HG03354 (cell line): ENCODE measurements around the gene PSMA7.
A peak's percentile ranks its signal among the peaks of the same experiment; 100 is the strongest.

Experiments
- ATAC-seq: cut with Tn5 transposase; IDR thresholded peaks from one replicate; pipeline ENCODE4 v1.9.1; 2021; ENCODE audit warnings: mild to moderate bottlenecking; ENCODE audit not compliant: unreplicated experiment, poor library complexity, severe bottlenecking

The PSMA7 gene

GRCh38 chr20:62143081-62143956 lies at the start of gene PSMA7, which contains the start of gene SS18L1:
Gene PSMA7, minus strand, starts transcription at chr20:62143394. Its CDS starts 91 bp downstream, at chr20:62143303.
Gene SS18L1, plus strand, starts transcription at chr20:62143769. Its CDS starts 52 bp downstream, at chr20:62143821.
- ATAC-seq: peak; percentile 83

- ATAC-seq: no peak
Measured at GRCh38 chr20:62192635-62193034, 49.4 kb upstream of the PSMA7 start.

- ATAC-seq: no peak
Measured at GRCh38 chr20:62191781-62192559, 48.8 kb upstream of the PSMA7 start.

- no peak for ATAC-seq
Measured at GRCh38 chr20:62190639-62191411, 47.6 kb upstream of the PSMA7 start.

- no peak for ATAC-seq
Measured at GRCh38 chr20:62186887-62187866, 44.0 kb upstream of the PSMA7 start.

- no peak for ATAC-seq
Measured at GRCh38 chr20:62186096-62186426, 42.9 kb upstream of the PSMA7 start.

- no peak for ATAC-seq
Measured at GRCh38 chr20:62183426-62184142, 40.4 kb upstream of the PSMA7 start.

- ATAC-seq: peak; percentile 95
Measured at GRCh38 chr20:62182469-62183425, 39.6 kb upstream of the PSMA7 start, which contains the start of gene MTG2. Gene MTG2, plus strand, starts transcription at chr20:62183028. Its CDS starts 10,393 bp downstream, at chr20:62193421.

- no peak for ATAC-seq
Measured at GRCh38 chr20:62181808-62182207, 38.6 kb upstream of the PSMA7 start.

GRCh38 chr20:62179162-62179504 lies 35.9 kb upstream of the PSMA7 start:
- no peak for ATAC-seq

GRCh38 chr20:62178316-62179161 lies 35.3 kb upstream of the PSMA7 start:
- no peak for ATAC-seq

GRCh38 chr20:62177307-62177706 lies 34.1 kb upstream of the PSMA7 start:
- ATAC-seq: no peak

- no peak for ATAC-seq
Measured at GRCh38 chr20:62176866-62177265, 33.7 kb upstream of the PSMA7 start.

GRCh38 chr20:62175711-62176110 lies 32.5 kb upstream of the PSMA7 start:
- no peak for ATAC-seq

- ATAC-seq: no peak
Measured at GRCh38 chr20:62174870-62175624, 31.9 kb upstream of the PSMA7 start.
